ENCODE data around the gene PHACTR3.

PHACTR3 gene

DNA sequence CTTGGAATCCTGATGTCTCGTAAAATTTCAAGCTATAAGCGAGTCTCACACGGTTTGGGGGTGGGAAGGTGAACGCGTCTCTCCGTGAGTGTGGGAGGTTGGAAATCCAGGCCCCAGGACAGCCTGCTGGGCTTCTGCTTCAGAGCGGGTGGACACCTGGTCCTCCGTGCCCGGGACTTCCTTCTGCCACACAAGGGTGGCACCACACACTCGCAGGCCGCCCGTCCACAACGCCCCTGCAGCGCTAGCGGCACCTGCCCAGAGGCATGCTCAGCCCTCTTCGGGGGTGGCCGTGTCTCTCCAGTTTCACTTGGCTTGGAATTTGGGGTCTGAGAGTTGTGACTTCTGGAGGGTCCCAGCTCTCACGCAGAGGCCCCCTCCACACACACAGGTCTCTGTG, 151.9 kb downstream of the PHACTR3 start:
- TF ChIP-seq, protein P1, sequence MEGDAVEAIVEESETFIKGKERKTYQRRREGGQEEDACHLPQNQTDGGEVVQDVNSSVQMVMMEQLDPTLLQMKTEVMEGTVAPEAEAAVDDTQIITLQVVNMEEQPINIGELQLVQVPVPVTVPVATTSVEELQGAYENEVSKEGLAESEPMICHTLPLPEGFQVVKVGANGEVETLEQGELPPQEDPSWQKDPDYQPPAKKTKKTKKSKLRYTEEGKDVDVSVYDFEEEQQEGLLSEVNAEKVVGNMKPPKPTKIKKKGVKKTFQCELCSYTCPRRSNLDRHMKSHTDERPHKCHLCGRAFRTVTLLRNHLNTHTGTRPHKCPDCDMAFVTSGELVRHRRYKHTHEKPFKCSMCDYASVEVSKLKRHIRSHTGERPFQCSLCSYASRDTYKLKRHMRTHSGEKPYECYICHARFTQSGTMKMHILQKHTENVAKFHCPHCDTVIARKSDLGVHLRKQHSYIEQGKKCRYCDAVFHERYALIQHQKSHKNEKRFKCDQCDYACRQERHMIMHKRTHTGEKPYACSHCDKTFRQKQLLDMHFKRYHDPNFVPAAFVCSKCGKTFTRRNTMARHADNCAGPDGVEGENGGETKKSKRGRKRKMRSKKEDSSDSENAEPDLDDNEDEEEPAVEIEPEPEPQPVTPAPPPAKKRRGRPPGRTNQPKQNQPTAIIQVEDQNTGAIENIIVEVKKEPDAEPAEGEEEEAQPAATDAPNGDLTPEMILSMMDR (IDR thresholded peaks at IDR 0.05; ENCODE audit: low read depth, low read length, missing control alignments): no peak
- no peak for DNase-seq (ENCODE audit: low read depth)
- H3K4me3 ChIP-seq (ENCODE audit: low read depth, low read length): no peak overlapping the region

DNA sequence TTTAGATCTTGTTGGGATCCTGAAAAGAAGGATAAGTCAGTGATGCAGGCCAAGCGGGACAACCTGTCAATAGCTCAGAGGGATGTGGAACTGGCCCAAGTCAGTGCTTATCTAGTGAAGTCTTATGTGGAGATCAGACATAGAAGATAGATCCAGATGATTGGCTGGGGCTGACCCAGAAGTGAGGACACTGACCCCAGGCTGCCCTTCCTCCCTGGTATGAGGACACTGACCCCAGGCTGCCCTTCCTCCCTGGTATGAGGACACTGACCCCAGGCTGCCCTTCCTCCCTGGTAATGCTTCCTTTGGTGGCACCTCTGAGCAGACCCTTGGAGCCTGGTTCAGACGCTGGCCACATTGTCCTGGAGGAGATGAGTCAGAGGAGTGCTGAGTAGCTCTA, 159.7 kb downstream of the PHACTR3 start:
- no peak for DNase-seq (ENCODE audit: low read depth)
- no peak overlapping the region for H3K4me3 ChIP-seq (ENCODE audit: low read depth, low read length)
- TF ChIP-seq, protein P1 (IDR thresholded peaks at IDR 0.05; ENCODE audit: low read depth, low read length, missing control alignments): no peak

DNA sequence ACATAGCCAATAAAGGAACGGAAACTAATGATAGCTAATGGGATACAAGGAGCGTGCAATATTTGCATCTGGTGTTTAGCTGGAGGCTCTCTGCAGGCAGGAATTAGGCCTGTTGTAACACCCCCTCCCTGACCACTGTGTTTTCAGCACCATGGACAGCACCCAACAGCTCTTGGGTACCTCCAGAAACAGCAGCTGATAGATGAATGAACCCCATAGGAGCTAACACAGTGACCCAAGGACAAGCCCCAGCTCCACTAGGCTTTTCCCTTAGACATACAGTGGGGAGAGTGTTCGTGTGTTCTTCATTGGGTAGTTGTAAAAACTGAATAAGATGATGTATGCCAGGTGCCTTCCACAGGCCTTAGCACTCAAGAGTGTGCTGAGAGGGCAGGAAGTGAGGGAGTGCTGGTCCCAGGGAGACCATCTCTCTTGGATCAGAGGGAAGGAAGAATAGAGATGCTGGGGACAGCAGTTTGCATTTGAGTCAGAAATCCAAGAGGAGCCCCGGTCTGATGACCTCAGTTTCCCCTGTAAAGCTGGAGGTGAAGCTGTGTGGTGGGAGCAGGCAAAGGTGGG, 161.3 kb downstream of the PHACTR3 start:
- no peak overlapping the region for H3K4me3 ChIP-seq (ENCODE audit: low read depth, low read length)
- DNase-seq (ENCODE audit: low read depth): no peak
- TF ChIP-seq, protein P1 (IDR thresholded peaks at IDR 0.05; ENCODE audit: low read depth, low read length, missing control alignments): no peak

DNA sequence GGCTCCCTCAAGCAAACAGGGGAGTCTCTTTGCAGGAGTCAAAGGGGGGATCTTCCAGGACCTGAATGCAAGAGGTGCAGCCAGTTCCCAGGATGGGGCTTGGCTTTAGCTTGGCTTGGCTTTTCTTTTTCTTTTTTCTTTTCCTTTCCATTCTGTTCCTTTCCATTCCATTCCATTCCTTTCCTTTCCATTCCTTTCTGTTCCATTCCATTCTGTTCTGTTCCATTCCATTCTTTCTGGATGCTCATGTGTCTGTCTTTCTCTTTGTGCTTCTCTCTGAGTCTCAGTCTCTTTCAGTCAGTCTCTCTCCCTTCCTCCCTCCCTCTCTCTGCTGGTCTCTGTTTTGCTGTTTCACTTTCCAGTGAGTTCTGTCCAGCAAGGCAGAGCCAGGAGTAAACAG, 163.3 kb downstream of the PHACTR3 start:
- no peak for DNase-seq (ENCODE audit: low read depth)
- TF ChIP-seq, protein P1 (IDR thresholded peaks at IDR 0.05; ENCODE audit: low read depth, low read length, missing control alignments): no peak
- H3K4me3 ChIP-seq (ENCODE audit: low read depth, low read length): no peak overlapping the region

DNA sequence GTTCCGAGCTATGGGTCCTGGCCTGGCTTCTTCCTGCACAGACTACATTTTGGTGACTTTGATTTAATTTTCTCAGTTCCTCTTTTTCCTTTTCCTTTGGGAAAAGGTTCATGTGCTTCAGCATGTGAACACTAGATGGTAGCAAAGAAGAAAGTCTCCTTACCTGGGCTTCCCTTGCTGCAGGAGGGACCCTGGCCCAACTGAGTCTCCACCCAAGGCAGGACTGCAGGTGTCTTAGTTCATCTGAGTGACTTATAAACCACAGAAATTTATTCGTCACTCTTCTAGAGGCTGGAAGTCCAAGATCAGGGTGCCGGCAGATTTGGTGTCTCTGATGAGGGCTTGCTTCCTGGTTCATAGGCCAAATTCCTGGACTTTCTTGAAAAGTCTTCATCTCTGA, 165.9 kb downstream of the PHACTR3 start:
- TF ChIP-seq, protein P1 (IDR thresholded peaks at IDR 0.05; ENCODE audit: low read depth, low read length, missing control alignments): no peak
- no peak overlapping the region for H3K4me3 ChIP-seq (ENCODE audit: low read depth, low read length)
- DNase-seq (ENCODE audit: low read depth): no peak

DNA sequence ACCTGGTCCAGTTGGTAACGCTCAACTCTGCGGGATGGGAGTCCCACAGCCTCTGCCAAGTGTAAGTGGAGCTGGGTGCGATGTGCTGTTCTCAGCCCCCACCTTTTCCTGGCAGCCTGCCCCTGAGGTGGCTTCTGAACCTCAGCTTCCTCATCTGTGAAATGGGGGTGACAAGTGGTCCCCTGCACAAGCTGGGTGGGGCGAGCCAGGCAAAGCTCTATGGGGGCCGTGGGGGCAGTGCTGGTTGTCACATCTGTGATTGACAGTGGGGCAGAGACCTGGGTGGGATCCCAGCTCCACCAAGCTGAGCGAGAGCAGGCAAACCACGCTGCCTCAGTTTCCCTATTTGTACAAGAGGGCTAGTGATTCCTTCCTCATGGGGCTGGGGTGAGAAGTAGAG, 166.5 kb downstream of the PHACTR3 start:
- TF ChIP-seq, protein P1 (IDR thresholded peaks at IDR 0.05; ENCODE audit: low read depth, low read length, missing control alignments): no peak
- no peak for DNase-seq (ENCODE audit: low read depth)
- no peak overlapping the region for H3K4me3 ChIP-seq (ENCODE audit: low read depth, low read length)

Data from GM12864 (cell line).